ENCODE measurements around the gene PNMA5.

PNMA5 gene

GRCh38 chrX:152943826-152944225 lies 50.1 kb downstream of the PNMA5 start:
- H3K4me3 ChIP-seq (replicated peaks in 1 of 2; ENCODE audit: low read depth in 2 of 2, low read length in 2 of 2): no peak overlapping the region
- TF ChIP-seq CTCF (IDR thresholded peaks at IDR 0.05; ENCODE audit: low read depth, low read length): no peak
- no peak for DNase-seq (ENCODE audit: low read depth in 2 of 2)

GRCh38 chrX:152942077-152942442 lies 51.9 kb downstream of the PNMA5 start:
- DNase-seq (ENCODE audit: low read depth in 2 of 2): no peak
- peak overlapping the region; percentile 64 to 70 for H3K4me3 ChIP-seq (replicated peaks in 1 of 2; ENCODE audit: low read depth in 2 of 2, low read length in 2 of 2)
- no peak for TF ChIP-seq CTCF (IDR thresholded peaks at IDR 0.05; ENCODE audit: low read depth, low read length)

GRCh38 chrX:152941328-152942076 lies 52.4 kb downstream of the PNMA5 start:
- TF ChIP-seq CTCF (IDR thresholded peaks at IDR 0.05; ENCODE audit: low read depth, low read length): peak; percentile 68

More at GRCh38 chrX:152941328-152942076, 52.4 kb downstream of the PNMA5 start:
- peak; percentile 92 to 95 for DNase-seq (ENCODE audit: low read depth in 2 of 2)
- H3K4me3 ChIP-seq (replicated peaks in 1 of 2; ENCODE audit: low read depth in 2 of 2, low read length in 2 of 2): peak overlapping the region; percentile 64 to 70
